Heart left ventricle (tissue), 13 donors: ENCODE data around the gene FCHSD2.

Experiments used
- POLR2A ChIP-seq, 2 donors: fragments of 450-650 bp; IDR thresholded peaks; one replicate each; pipeline ENCODE4 v1.6.1; 2017; ENCODE audit warnings: antibody characterized with exemption in 2 of 2, mild to moderate bottlenecking in 2 of 2, moderate library complexity in 2 of 2
- TF ChIP-seq, protein P1 (sequence below), 12 donors: fragments of 200-600 bp; sonication (generic) in 4 of 12; IDR thresholded peaks; one replicate each; pipeline versions ENCODE4 v1.5.0 to v1.8.0; 2018 to 2022; ENCODE audit warnings: antibody characterized with exemption in 12 of 12, mild to moderate bottlenecking in 5 of 12
- donor health status: ischemic (EF 13 %, LVEDD 7.1; RV severe dilation, severe dysfunction).
- donor health status: DM: no; HTN: yes; CAD: no.
- donor health status: DM: no; HTN: no; CAD: no.
- donor health status: ischemic (EF 25% LVEDD 6.9; RV normal size, moderate dysfunction).
- donor health status: ischemic (EF 25% LVEDD 5.7; RV mildly dilated, moderate dysfunction).
- donor health status: ischemic (EF 35%, LVEDD 5.7; RV mildly dilated, moderate dysfunction).
- donor health status: nonischemic (EF 11% LVEDD 7.7; RV severe dilation, severe dysfunction).
- donor health status: DM: yes; HTN: yes; CAD: no.
- donor health status: PGD.
- donor health status: ischemic (EF 29% LVEDD 5.4; RV normal size, mild dysfunction).
- donor health status: nonischemic (EF 23%, LVEDD 6.1; RV moderate dilation, normal function).

DNA sequence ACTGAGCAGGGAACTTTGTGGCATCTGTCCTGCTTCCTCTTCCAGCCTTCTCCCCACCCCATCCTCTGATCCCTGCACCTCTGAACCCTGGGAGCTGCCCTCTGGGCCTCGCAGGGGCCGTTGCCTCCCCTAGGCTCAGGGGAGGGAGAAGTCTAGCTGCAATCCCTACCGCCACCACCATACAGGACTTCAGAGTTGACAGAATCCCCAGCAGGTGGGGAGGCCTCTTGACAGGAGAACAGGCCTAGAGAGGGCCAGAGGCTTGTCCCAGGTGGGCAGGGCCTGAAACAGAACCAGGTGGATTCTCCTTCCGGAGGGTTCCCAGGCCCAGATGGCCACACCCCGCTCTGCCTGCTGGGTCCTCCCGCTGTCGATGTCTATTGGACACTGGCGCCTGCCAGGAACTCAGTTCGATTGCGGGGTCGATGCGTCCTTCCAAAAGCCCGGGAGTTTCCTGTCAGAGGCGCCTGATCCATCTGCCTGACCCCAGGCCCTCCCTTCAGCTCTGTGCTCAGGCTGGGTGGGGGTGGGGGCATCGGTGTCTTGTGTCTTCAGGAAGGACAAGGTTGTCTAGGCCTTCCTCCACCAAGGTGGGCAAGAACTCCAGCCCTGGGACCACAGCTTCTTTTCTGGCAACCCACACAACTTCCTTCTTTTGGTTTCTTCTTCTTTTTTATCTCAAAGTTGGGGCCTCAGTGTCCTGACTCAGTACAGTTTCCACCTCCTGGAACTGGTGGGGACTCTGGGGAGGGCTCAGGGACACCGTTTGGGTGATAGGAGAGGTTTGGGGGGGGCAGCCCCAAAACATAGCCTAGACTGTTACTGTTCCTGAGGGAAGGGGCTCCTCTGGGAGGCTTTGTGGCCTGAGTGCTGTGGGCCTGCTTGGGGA is 354.7 kb downstream of the FCHSD2 start:
- TF ChIP-seq, protein P1, sequence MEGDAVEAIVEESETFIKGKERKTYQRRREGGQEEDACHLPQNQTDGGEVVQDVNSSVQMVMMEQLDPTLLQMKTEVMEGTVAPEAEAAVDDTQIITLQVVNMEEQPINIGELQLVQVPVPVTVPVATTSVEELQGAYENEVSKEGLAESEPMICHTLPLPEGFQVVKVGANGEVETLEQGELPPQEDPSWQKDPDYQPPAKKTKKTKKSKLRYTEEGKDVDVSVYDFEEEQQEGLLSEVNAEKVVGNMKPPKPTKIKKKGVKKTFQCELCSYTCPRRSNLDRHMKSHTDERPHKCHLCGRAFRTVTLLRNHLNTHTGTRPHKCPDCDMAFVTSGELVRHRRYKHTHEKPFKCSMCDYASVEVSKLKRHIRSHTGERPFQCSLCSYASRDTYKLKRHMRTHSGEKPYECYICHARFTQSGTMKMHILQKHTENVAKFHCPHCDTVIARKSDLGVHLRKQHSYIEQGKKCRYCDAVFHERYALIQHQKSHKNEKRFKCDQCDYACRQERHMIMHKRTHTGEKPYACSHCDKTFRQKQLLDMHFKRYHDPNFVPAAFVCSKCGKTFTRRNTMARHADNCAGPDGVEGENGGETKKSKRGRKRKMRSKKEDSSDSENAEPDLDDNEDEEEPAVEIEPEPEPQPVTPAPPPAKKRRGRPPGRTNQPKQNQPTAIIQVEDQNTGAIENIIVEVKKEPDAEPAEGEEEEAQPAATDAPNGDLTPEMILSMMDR (IDR thresholded peaks at IDR 0.05): no peak
- no peak for TF ChIP-seq POLR2A (IDR thresholded peaks at IDR 0.05)
